GM18951 (cell line): ENCODE data around the gene SELENOK.

Source experiments
- POLR2A ChIP-seq: IDR thresholded peaks from 4 replicates; pipeline ENCODE4 v1.6.1; 2011; ENCODE audit warnings: mild to moderate bottlenecking; ENCODE audit not compliant: insufficient read length, insufficient read depth; ENCODE audit errors: extremely low read depth
- in situ Hi-C: fragments of 300-500 bp; cut with MboI; formaldehyde crosslinking; loops from one replicate; pipeline ENCODE4 v1.12.0; 2022; ENCODE audit warnings: low sequenced_read_pairs, mixed read lengths, inconsistent platforms; ENCODE audit not compliant: unreplicated experiment

Gene SELENOK

DNA sequence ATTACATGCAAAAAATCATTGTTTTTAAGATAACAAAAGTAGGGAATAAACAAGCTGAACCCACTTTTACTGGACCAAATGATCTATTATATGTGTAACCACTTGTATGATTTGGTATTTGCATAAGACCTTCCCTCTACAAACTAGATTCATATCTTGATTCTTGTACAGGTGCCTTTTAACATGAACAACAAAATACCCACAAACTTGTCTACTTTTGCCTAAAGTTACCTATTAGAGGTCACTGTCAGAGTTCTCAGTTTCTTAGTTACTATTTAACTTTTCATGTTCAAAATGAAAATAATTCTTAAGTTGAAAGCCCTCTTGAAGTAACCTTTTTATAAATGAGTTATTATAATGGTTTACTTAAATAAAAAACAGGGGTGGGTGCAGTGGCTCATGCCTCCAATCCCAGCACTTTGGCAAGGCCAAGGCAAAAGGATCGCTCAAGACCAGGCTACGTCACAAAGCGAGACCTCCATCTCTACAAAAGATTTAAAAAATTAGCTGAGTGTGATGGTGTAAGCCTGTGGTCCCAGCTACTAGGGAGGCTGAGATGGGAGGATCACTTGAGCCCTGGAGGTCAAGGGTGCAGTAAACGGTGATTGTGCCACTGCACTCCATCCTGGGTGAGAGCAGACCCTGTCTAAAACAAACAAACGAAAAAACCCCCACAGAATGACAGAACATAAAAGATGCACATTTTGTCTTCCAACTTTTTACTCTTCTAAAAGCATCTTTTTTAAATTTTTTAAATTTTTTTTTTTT lies 25.7 kb downstream of the SELENOK start:
- in situ Hi-C loops = no loop called here
- no peak for TF ChIP-seq POLR2A

DNA sequence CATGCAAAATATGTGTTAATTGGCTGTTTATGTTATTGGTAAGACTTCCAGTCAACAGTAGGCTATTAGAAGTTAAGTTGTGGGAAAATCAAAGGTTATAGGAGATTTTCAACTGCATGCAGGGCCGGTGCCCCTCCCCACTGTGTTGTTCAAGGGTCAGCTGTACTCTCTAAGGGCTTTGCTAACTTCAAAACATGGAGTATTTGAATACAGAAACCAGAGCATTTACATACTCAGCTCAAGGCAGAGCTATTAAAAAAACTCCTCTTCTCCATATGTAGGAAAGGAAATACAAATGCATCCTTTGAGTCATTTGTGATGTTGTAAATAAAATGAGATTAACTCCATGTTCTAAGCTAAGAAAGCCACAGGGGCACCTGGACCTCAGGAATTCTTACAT lies 28.5 kb downstream of the SELENOK start:
- no peak for TF ChIP-seq POLR2A
- in situ Hi-C loops = no loop called here

DNA sequence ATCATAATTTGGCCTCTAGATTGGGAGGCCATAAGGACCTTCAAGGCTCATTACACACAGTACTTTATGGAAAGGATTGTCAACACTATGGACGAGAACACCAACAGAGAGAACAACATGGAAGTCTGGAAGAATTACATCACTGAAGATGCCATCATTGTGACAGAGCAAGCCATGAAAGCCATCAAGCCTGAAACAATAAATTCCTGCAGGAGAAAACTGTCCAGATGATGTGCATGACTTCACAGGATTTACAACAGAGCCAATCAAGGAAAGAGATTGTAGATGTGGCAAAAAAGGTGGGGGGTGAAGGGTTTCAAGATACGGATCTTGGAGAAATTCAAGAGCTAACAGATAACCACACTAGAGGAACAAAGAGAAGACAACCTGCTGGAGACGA lies 29.4 kb downstream of the SELENOK start:
- no peak for TF ChIP-seq POLR2A
- in situ Hi-C loops = no loop called here

DNA sequence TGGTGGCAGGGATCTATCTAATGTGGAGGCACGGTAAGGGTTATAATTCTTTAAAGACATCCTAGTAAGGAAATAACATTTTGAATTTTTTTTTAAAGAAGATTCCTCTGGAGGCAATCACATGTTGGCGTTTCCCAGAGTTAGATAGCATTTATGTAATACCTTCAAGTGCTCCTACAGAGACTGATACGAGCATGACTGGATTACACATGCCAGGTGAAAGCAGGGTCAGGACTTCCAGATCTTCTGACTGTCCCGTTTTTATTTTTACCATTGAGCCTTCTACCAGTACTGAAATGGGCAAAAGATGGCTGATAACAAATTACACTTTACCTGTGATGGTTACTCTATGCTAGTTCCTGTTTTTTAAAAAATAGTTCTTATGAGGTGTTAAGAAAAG lies 31.5 kb downstream of the SELENOK start:
- in situ Hi-C loops = no loop called here

DNA sequence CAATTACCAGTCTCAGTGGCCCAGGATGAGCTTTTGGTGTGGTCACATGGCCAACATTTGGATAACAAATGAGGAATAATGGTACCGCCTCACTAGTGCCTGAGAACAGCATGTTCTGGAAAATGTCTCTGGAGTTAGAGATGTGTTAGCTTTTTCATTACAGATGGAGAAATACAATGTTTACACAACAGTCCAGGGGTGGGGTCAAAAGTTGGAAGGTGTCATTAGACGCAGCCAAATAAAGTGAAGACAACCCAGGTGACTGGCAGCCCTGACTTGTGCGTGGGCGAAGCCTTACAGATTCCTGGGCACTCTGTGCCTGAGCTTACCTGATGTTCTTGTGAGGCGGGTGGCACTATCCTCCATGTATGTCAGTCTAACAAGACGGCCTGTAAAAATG lies 32.5 kb downstream of the SELENOK start:
- in situ Hi-C loops = no loop called here
- no peak for TF ChIP-seq POLR2A

More for the DNA sequence above, 31.5 kb downstream of the SELENOK start:
- no peak for TF ChIP-seq POLR2A

DNA sequence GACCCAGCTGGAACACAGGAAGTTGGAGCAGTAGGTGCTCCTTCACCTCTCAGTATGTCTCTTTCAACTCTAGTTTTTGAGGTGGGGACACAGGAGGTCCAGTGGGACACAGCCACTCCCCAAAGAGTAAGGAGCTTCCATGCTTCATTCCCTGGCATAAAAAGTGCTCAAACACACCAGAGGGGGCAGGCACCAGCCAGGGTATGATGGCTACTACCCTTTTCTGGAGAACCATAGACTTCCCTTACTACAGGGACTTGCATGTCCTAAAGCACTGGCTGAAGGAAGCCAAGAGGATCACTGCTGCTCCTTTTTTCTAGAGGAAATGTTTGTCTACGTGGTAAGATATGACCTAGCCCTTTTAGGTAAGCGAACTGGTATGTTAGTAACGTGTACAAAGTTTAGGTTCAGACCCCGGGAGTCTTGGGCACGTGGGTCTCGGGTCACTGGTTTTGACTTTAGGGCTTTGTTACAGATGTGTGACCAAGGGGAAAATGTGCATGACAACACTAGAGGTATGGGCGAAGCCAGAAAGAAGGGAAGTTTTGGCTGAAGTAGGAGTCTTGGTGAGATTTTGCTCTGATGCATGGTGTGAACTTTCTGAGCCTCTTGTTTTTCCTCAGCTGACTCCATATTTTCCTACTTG lies 33.4 kb downstream of the SELENOK start:
- in situ Hi-C loops = no loop called here

DNA sequence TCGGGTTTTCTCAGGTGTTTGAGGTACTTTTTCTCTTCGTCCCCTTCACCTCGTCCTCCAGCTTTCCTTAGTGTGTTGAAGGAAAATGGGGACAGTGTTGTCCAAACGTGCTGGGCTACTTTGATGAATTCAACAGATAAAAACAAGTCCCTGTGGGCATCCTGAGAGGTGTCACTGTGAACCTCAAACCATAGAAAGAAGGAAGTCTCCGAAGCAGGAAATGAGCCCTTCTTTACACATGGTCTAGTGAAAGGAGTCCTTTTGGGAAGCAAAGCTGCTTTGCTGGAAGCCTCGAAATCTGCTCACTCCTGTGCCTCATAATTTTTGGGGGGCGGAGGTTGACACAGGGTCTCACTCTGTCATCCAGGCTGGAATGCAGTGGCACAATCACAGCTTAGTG lies 34.7 kb downstream of the SELENOK start:
- TF ChIP-seq POLR2A = no peak

More for the DNA sequence above, 33.4 kb downstream of the SELENOK start:
- no peak for TF ChIP-seq POLR2A

DNA sequence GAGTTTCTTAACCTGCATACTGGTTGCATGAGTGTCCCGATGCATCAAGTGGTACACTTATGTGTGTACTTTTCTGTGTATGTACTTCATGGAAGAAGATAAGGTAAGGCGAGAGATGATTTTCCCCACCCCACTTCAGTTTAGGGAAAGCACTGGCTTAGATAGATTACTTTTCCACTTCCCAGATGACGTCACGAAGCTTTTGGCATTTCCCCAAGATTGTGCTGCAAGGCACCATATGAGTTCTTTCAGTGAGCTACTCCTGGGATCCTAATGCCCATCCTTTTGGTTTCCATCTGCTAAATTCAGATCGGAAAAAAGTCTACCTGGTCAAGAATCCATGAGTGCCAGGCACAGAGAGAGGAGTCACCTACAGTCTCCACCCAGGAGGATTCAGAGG lies 40.8 kb downstream of the SELENOK start:
- in situ Hi-C loops = no loop called here

More for the DNA sequence above, 34.7 kb downstream of the SELENOK start:
- in situ Hi-C loops = no loop called here

DNA sequence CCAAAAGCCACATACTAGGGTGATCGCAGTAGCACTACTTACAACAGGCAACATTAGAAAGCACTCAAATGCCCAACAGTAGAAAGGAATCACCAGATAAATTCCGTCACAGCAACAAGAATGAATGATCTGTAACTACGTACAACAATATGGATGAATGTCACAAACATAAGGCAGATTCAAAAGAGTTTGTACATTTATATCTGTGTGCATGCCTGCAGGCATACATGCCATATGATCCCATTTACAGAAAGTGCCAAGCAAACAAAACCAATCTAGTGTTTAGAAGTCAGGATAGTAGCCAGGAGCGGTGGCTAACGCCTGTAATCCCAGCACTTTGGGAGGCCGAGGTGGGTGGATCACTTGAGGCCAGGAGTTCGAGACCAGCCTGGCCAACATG lies 41.7 kb downstream of the SELENOK start:
- TF ChIP-seq POLR2A = no peak
- in situ Hi-C loops = no loop called here

More for the DNA sequence above, 40.8 kb downstream of the SELENOK start:
- TF ChIP-seq POLR2A = no peak

DNA sequence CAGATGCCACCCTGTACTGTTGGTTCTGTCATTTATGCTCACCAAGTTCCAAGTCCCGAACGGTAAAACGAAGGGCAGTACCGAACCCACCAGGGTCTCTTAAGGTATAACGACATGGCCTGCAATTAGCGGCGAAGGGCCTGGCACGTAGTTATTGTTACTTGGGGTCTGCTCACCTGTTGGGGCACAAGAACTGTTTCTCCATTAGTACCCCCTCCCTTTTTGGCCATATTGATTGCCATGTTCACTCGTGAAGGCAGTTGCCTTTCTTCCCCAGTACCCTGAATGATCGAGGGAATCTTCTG lies 44.9 kb downstream of the SELENOK start:
- in situ Hi-C loops = no loop called here
- no peak for TF ChIP-seq POLR2A

DNA sequence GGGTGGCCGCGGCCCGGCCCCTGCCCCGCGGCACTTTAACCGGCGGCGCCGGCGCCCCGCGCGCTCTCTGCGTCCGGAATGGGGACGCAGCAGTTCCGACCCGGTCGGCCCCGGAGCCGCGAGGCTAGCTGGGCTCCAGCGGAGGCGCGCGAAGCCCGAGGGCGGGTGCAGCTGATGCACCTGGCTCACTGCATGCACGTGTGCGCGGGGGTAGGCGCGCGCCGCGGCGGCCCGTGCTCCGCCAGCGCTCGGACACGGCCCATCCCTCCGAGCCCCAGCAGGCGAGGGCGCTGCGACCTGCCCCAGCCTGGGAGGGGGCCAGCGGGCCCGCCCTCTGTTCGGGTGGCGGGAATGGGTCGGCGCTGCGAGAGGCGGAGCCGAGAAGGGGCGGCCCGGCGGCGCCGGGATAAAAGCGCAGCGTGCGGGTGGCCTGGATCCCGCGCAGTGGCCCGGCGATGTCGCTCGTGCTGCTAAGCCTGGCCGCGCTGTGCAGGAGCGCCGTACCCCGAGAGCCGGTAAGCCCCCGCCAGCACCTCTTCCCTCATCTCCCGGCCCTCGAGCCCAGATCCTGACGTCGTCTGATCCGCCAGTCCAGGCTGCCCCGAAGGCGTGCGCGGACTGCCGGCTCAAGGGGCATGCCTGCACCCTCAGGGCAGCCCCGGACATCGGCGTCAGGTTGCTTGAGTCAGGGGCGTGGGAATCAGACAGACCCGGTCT lies 45.4 kb downstream of the SELENOK start, which contains the start of the genes CHDH and IL17RB:
TSS of gene CHDH (minus strand) at position 286 of the 717 bp plus-strand sequence. CDS start 22,411 bp downstream, outside the sequence.
TSS of gene IL17RB (plus strand) at position 435 of the 717 bp plus-strand sequence. CDS start at position 456, 21 bp downstream.
- in situ Hi-C loops = no loop called here
- TF ChIP-seq POLR2A = peak; percentile 86

DNA sequence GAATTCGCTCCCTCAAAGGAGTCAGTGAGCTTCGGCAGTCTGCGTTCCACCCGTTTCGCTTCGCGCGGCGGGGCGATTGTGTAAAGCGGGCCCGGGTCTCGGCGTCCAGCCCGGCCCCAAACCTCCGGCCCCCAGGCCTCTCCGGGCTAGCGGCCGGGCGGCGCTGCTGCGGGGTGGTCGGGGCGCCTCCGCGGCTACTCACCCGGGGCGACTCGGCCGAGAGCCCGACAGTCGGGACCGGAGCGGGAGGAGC lies 45.9 kb downstream of the SELENOK start:
- in situ Hi-C loops = no loop called here
- no peak for TF ChIP-seq POLR2A

DNA sequence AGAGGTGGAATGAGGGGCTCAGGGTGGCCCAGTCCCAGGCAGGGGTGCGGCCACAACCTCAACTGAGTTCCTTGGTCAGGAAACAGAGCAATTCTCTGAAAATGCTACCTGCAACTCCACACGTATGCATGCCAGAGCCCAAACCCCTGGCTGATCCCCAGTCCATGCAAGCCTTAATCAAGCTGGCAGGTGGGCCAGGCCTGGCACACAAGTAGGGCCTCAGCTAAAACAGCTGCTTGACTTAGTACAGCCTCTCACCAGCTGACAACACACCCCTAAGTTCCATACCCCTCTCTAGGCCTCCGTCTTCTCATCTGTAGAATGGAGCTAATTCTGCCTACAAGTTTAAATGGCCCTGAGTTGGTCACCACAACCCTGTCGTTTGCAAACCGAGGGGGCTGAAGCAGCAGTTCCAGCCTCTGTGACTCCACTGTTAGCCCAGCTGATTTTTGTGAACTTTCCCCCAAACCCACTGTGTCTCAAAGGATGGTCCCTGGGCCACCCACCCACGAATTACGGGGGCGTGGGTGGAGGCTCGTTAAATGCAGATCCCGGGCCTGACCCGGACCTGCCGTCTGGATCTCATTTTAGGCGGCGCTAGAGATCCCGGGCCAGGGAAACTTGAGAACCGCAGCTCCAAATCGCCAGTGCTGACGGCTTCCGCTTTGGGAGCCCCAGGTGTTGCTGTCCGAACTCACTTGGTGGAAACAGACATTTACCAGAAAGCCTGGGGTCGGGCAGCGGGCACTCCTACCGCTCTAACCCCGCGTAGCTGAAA lies 46.4 kb downstream of the SELENOK start:
- in situ Hi-C loops = no loop called here
- TF ChIP-seq POLR2A = no peak

DNA sequence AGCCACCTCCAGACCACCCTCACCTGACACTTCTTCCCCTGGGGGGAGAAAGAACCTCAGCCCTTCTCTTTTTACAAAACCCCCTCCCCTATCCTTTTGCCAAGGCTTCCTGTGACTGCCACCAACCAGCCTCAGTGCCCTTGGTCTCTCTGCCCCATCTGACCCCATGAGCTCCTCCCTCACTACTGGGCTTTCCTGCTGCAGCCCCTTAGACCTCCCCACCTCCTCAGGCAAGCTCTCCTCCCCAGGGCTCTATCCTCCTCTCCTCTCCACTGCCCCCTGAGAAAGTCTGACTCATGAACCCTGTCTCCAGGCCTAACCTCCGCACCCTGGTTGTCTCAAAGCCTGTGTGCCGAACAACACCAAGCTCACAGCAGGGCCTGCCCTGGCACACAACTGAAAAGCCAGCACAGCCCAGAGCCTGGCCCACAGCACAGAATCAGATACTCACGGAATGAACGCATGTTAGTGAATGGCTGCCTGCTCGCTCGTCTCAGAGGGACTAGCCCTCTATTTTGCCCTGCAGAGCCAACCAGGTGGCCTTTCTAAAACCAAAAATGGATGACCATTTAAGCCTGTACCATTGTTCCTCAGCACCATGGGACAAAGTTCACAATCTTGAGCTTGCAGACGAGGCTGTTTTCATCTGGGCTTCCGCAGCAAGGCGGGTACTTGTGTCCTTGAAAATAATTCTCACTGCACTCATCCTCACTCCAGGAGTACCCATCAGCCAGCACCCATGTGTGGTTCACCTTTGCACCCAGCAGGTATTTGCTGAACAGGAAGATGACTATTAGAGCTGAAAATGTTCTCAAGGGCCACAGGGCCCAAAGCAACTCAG lies 47.2 kb downstream of the SELENOK start:
- in situ Hi-C loops = no loop called here
- TF ChIP-seq POLR2A = no peak
